A673 (cell line): Measurements from ENCODE around the gene SIDT2. TPM values are rescaled to one million over a fixed set of nuclear protein-coding genes. Genes with fewer than 3 reads are reported as not detected.

Experiments
- BruUV-seq: library from RNA; stranded (reverse); fragments of 400-500 nt; replicated peaks from 2 replicates; lab custom pipeline; 2021; lab: Mats Ljungman, UMichigan
- CTCF ChIA-PET: fragments of 300-600 bp; sonication (Branson Sonifier 250); formaldehyde crosslinking; loops from one replicate; lab custom pipeline; 2022; ENCODE audit warnings: antibody characterized with exemption; lab: Charles Lee
- POLR2A ChIA-PET: fragments of 300-600 bp; sonication (Branson Sonifier 250); formaldehyde crosslinking; loops from one replicate; lab custom pipeline; 2022; ENCODE audit warnings: antibody characterized with exemption; ENCODE audit not compliant: low non-redundant PET; lab: Charles Lee
- DNase-seq: peaks from one replicate; pipeline ENCODE4 v3.0.0-alpha.2; 2015; ENCODE audit warnings: low spot score
- H3K27ac ChIP-seq: fragments of 200-600 bp; sonication (generic); 2 replicates; pipeline ENCODE4 v1.5.1; 2016; ENCODE audit warnings: mixed run types, low read depth, mild to moderate bottlenecking, mixed read lengths, antibody characterized with exemption, low read length; ENCODE audit not compliant: poor library complexity, severe bottlenecking
- H3K27me3 ChIP-seq: fragments of 200-600 bp; sonication (generic); replicated peaks from 2 replicates; pipeline ENCODE4 v1.6.1; 2017; ENCODE audit warnings: mixed run types, low read depth, mild to moderate bottlenecking, mixed read lengths, antibody characterized with exemption, low read length; ENCODE audit not compliant: insufficient read depth, poor library complexity
- H3K36me3 ChIP-seq: fragments of 200-600 bp; sonication (generic); 2 replicates; pipeline ENCODE4 v1.6.1; 2016; ENCODE audit warnings: mixed run types, mild to moderate bottlenecking, mixed read lengths, antibody characterized with exemption, low read length; ENCODE audit not compliant: insufficient read depth, poor library complexity, severe bottlenecking
- H3K4me1 ChIP-seq: fragments of 200-600 bp; sonication (generic); 2 replicates; pipeline ENCODE4 v1.6.1; 2017; ENCODE audit warnings: mixed run types, mild to moderate bottlenecking, mixed read lengths, antibody characterized with exemption, low read length; ENCODE audit not compliant: insufficient read depth, poor library complexity, severe bottlenecking
- H3K4me3 ChIP-seq: fragments of 200-600 bp; sonication (generic); 2 replicates; pipeline ENCODE4 v1.5.1; 2016; ENCODE audit warnings: low read depth, mixed run types, mild to moderate bottlenecking, mixed read lengths, low read length; ENCODE audit not compliant: poor library complexity, severe bottlenecking
- H3K9me3 ChIP-seq: fragments of 200-600 bp; sonication (generic); 2 replicates; pipeline ENCODE4 v1.6.1; 2016; ENCODE audit warnings: mixed run types, low read depth, mild to moderate bottlenecking, mixed read lengths, antibody characterized with exemption, low read length; ENCODE audit not compliant: poor library complexity, severe bottlenecking
- EZH2 ChIP-seq: fragments of 200-600 bp; sonication (generic); IDR thresholded peaks from 2 replicates; pipeline ENCODE4 v1.6.1; 2017; ENCODE audit warnings: borderline replicate concordance, low read depth, mild to moderate bottlenecking, mixed read lengths, antibody characterized with exemption, low read length; ENCODE audit not compliant: poor library complexity, severe bottlenecking
- intact Hi-C: fragments of 100-400 bp; cut with micrococcal nuclease; formaldehyde crosslinking; loops from one replicate; pipeline ENCODE4 v1.10.0; 2022; ENCODE audit not compliant: unreplicated experiment
- total RNA-seq: library from RNA; stranded (reverse); gene quantifications from 2 replicates; pipeline ENCODE4 v1.2.3, GENCODE V29; 2021
- TF ChIP-seq, protein P1 (sequence below): fragments of 300-800, 200-600 bp; sonication (generic); conservative IDR thresholded peaks from 2 replicates; pipeline ENCODE4 v1.5.1; 2017; ENCODE audit warnings: low read depth, mild to moderate bottlenecking, antibody characterized with exemption, low read length, moderate library complexity, mixed read lengths

Gene SIDT2
- total RNA-seq, 1 experiment from 2014 or later, result 33.5 TPM

DNA sequence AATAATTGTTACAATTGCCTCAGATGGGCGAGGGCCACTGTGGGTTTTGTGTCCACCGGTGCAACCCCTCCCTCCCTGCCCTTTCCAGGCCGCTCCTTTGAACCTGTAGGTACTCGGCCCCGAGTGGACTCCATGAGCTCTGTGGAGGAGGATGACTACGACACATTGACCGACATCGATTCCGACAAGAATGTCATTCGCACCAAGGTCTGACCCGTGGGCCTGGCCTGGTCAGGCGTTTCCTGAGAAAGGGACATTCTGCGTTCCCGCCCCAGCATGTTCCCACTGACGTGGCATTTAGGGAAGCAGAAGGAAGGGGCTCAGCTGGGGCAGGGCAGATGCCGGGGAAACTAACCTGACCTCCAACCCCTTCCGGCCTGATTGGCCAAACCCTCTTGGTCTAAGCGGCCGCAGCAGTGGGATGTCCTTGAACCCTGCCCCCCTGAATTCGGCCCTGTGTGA is 10.1 kb downstream of the SIDT2 start:
- CTCF ChIA-PET, result no interaction called here
- no peak for DNase-seq
- POLR2A ChIA-PET, result interaction anchor here (0.5 kb wide), 1 partner anchor 45 kb away, joined by 3 read pairs; no protein-coding TSS in a partner anchor

DNA sequence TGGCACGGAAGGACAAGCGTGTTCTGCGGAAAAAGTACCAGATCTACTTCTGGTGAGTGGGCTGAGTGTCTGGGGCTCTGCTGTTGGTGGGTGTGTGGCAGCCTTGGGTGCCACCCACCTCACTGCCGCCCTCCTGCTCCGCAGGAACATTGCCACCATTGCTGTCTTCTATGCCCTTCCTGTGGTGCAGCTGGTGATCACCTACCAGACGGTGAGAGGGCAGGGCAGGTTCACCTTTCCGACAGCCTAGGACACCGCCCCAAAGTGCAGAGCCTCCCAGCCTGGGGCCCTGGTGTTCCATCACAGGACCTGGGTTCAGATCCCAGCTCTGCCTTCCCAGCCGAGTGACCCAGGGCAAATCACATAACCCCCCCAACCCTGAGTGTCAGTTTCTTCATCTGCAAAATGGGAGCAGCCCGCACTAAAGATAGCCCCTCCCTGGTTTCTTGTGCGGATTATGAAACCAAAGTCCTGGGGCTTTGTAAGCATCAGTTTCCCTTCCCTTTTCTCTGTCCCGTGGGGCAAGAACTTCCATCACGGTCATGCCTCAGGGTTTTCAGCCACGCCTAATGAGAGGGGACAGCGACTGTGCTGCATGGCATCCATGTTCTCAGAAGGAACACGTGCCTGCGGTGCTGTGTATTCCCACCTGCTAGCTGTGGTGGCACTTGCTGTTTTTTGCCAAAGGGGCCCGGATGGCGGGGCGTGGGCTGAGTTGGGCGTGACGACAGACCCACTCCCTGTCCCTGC is 10.8 kb downstream of the SIDT2 start:
- Histone ChIP-seq H3K9me3 (no peaks in the 10 kb centered on the region), H3K4me1 (no peaks in the 10 kb centered on the region), H3K36me3 (peaks cover 13% of the 10 kb centered on the region), H3K4me3 (no peak overlapping the region), H3K27me3 (no peaks in the 10 kb centered on the region), H3K27ac (no peak overlapping the region)
- TF ChIP-seq, protein P1, sequence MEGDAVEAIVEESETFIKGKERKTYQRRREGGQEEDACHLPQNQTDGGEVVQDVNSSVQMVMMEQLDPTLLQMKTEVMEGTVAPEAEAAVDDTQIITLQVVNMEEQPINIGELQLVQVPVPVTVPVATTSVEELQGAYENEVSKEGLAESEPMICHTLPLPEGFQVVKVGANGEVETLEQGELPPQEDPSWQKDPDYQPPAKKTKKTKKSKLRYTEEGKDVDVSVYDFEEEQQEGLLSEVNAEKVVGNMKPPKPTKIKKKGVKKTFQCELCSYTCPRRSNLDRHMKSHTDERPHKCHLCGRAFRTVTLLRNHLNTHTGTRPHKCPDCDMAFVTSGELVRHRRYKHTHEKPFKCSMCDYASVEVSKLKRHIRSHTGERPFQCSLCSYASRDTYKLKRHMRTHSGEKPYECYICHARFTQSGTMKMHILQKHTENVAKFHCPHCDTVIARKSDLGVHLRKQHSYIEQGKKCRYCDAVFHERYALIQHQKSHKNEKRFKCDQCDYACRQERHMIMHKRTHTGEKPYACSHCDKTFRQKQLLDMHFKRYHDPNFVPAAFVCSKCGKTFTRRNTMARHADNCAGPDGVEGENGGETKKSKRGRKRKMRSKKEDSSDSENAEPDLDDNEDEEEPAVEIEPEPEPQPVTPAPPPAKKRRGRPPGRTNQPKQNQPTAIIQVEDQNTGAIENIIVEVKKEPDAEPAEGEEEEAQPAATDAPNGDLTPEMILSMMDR, result no peak
- no peak for TF ChIP-seq EZH2
- BruUV-seq, result no TSS peak
- intact Hi-C loops, result no loop called here
- CTCF ChIA-PET, result no interaction called here
- POLR2A ChIA-PET, result no interaction called here
- no peak for DNase-seq

More for the DNA sequence above, 10.1 kb downstream of the SIDT2 start:
- peaks cover 13% of the 10 kb centered on the region for H3K36me3 ChIP-seq
- no peak for TF ChIP-seq EZH2
- TF ChIP-seq, protein P1, result no peak
- no peak overlapping the region for H3K27ac ChIP-seq
- no peaks in the 10 kb centered on the region for H3K4me1 ChIP-seq
- intact Hi-C loops, result no loop called here
- no peaks in the 10 kb centered on the region for H3K27me3 ChIP-seq
- BruUV-seq, result no TSS peak
- no peaks in the 10 kb centered on the region for H3K9me3 ChIP-seq
- no peak overlapping the region for H3K4me3 ChIP-seq

DNA sequence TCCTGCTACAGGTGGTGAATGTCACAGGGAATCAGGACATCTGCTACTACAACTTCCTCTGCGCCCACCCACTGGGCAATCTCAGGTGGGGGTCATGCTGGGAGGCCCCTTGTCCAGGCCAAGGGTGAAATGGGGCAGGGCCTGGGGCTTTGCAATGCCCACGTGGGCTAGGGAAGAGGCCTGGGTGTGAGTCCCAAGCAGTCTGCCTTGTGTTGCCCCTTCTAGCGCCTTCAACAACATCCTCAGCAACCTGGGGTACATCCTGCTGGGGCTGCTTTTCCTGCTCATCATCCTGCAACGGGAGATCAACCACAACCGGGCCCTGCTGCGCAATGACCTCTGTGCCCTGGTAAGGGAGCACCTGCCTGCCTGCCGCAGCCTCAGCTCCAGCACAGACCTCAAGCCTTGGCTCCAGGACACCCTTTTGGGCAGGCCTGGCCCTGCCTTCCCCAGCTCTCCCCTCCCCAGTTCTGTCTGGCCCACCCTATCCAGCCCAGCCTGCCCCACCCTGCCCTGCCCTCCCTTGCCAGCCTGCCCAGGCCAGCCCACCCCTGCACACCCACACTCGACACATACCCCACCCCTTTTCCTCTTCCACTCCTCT is 11.5 kb downstream of the SIDT2 start:
- POLR2A ChIA-PET, result no interaction called here
- Histone ChIP-seq H3K36me3 (peaks cover 13% of the 10 kb centered on the region), H3K27me3 (no peaks in the 10 kb centered on the region), H3K9me3 (no peaks in the 10 kb centered on the region), H3K4me3 (no peak overlapping the region), H3K27ac (no peak overlapping the region), H3K4me1 (no peaks in the 10 kb centered on the region)
- no peak for DNase-seq
- TF ChIP-seq EZH2, result no peak
- TF ChIP-seq, protein P1, result no peak
- no TSS peak for BruUV-seq
- intact Hi-C loops, result no loop called here
- CTCF ChIA-PET, result no interaction called here
